OCI-LY7 (cell line): ENCODE results near the gene ASB10. TPM values are rescaled to one million over a fixed set of nuclear protein-coding genes. Genes with fewer than 3 reads are reported as not detected.
A peak's percentile ranks its signal among the peaks of the same experiment; 100 is the strongest.

Experiments used
- BruUV-seq: library from RNA; stranded (reverse); fragments of 400-500 nt; replicated peaks from 2 replicates; lab custom pipeline; 2021; lab: Mats Ljungman, UMichigan
- CTCF ChIA-PET: fragments of 300-600 bp; sonication (Branson Sonifier 250); formaldehyde crosslinking; loops from one replicate; lab custom pipeline; 2022; ENCODE audit warnings: antibody characterized with exemption; ENCODE audit not compliant: unreplicated experiment; lab: Charles Lee
- POLR2A ChIA-PET: fragments of 300-600 bp; sonication (Branson Sonifier 250); formaldehyde crosslinking; loops from one replicate; lab custom pipeline; 2022; ENCODE audit warnings: antibody characterized with exemption; lab: Charles Lee
- DNase-seq: peaks from one replicate; pipeline ENCODE4 v3.0.0-alpha.2; 2015; ENCODE audit warnings: low spot score
- H2AFZ ChIP-seq: fragments of 200-600 bp; sonication (generic), shearing (Covaris generic); 2 replicates; pipeline ENCODE4 v1.6.1; 2014; ENCODE audit warnings: mild to moderate bottlenecking, antibody characterized with exemption, low read length, moderate library complexity
- H3K27ac ChIP-seq: fragments of 200-600 bp; sonication (generic); 2 replicates; pipeline ENCODE4 v1.5.1; 2014; ENCODE audit warnings: mixed run types, low read depth, mild to moderate bottlenecking, moderate library complexity, low read length, inconsistent platforms; ENCODE audit not compliant: poor library complexity, severe bottlenecking
- H3K36me3 ChIP-seq: fragments of 200-600 bp; sonication (generic); 2 replicates; pipeline ENCODE4 v1.6.1; 2014; ENCODE audit warnings: mild to moderate bottlenecking, antibody characterized with exemption, low read length, moderate library complexity, mixed read lengths; ENCODE audit not compliant: insufficient read depth
- H3K4me1 ChIP-seq: fragments of 200-600 bp; sonication (generic); 2 replicates; pipeline ENCODE4 v1.5.1; 2014; ENCODE audit warnings: mild to moderate bottlenecking, low read length; ENCODE audit not compliant: insufficient read depth, poor library complexity, severe bottlenecking
- H3K4me2 ChIP-seq: fragments of 200-600 bp; sonication (generic); 2 replicates; pipeline ENCODE4 v1.6.1; 2014; ENCODE audit warnings: mild to moderate bottlenecking, low read length
- H3K4me3 ChIP-seq: fragments of 200-600 bp; sonication (generic); 2 replicates; pipeline ENCODE4 v1.5.1; 2014; ENCODE audit warnings: mild to moderate bottlenecking, low read depth, low read length; ENCODE audit not compliant: poor library complexity, severe bottlenecking
- H3K79me2 ChIP-seq: fragments of 200-600 bp; sonication (generic); 2 replicates; pipeline ENCODE4 v1.6.1; 2016; ENCODE audit warnings: low read depth, mild to moderate bottlenecking, low read length, moderate library complexity, mixed read lengths; ENCODE audit not compliant: insufficient read depth
- H3K9me2 ChIP-seq: fragments of 200-600 bp; sonication (generic); 2 replicates; pipeline ENCODE4 v1.6.1; 2016; ENCODE audit warnings: mild to moderate bottlenecking, low read length, mixed read lengths; ENCODE audit not compliant: insufficient read depth
- H3K9me3 ChIP-seq: fragments of 200-600 bp; sonication (generic); 2 replicates; pipeline ENCODE4 v1.6.1; 2014; ENCODE audit warnings: mild to moderate bottlenecking, mixed run types, low read length, mixed read lengths
- H4K20me1 ChIP-seq: fragments of 200-600 bp; sonication (generic); 2 replicates; pipeline ENCODE4 v1.6.1; 2014; ENCODE audit warnings: mild to moderate bottlenecking, antibody characterized with exemption, low read length, moderate library complexity, mixed read lengths; ENCODE audit not compliant: insufficient read depth
- CTCF ChIP-seq: fragments of 200-600 bp; sonication (generic); conservative IDR thresholded peaks from 2 replicates; pipeline ENCODE4 v1.5.1; 2014; ENCODE audit warnings: mild to moderate bottlenecking, antibody characterized with exemption, low read length, moderate library complexity, mixed read lengths
- EZH2phosphoT487 ChIP-seq: fragments of 200-600 bp; sonication (generic); IDR thresholded peaks from 2 replicates; pipeline ENCODE4 v1.6.1; 2018; ENCODE audit warnings: low read depth, borderline replicate concordance, mild to moderate bottlenecking, mixed run types, antibody characterized with exemption, low read length, moderate library complexity, mixed read lengths
- intact Hi-C: fragments of 100-400 bp; cut with micrococcal nuclease; formaldehyde crosslinking; loops from one replicate; pipeline ENCODE4 v1.10.0; 2022; ENCODE audit not compliant: unreplicated experiment
- total RNA-seq, 2 experiments: library from RNA; depleted of rRNA in 1 of 2; stranded (reverse); fragments of >200 nt in 1 of 2; shearing (Covaris generic) in 1 of 2; gene quantifications; 2 replicates each; pipeline ENCODE4 v1.2.3, GENCODE V29; 2014 to 2022

The ASB10 gene
- total RNA-seq, 2 experiments from 2014 or later = not detected

DNA sequence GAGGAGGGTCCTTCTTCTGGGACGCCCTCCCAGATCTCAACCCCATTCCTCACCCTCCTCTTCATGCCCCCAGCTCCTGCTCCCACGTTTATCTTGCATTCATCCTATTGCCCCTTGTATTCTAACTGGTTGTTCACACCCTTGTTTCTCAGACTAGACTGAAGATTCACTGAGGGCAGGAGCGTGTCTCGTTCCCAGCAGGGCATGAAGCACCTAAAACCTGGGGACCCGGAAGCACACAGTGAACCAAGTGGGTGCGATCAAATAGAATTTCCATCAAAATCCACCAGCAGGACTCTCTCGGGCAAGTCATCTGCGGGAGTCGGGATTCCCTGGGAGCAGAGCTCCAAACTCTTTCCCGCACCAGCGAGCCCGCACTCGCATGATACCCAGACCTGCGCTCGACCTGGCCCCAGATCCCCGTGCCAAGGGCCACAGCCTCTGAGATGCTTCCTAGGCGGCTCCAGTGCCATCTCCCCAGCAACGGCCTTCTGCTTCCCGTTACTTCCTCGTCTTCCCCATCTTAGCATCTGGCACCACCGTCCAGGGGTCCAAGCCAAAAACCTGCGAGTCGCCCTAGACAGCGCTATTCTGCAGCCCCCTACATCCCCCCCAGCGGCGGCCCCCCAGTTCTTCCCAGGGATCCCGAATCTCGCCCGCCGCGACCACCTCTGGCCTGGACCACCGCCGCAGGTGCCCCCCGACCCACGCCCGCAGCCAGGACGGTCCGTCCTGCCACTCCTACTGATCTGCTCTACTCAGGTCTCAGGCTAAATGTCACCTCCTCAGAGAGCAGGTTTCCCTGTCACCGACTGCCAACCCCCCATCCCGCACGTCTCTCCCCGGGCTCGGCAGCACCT is 13.4 kb downstream of the ASB10 start:
- TF ChIP-seq EZH2phosphoT487 (no peak), CTCF (no peak)
- Histone ChIP-seq H3K4me1 (no peaks in the 10 kb centered on the region), H3K4me3 (no peak overlapping the region), H3K9me3 (no peaks in the 10 kb centered on the region), H3K4me2 (no peak overlapping the region), H3K27ac (no peak overlapping the region), H4K20me1 (no peaks in the 10 kb centered on the region), H2AFZ (no peak overlapping the region), H3K36me3 (no peaks in the 10 kb centered on the region), H3K79me2 (no peaks in the 10 kb centered on the region), H3K9me2 (no peaks in the 10 kb centered on the region)
- intact Hi-C loops = no loop called here
- no peak for DNase-seq
- ChIA-PET CTCF (no interaction called here), POLR2A (no interaction called here)
- BruUV-seq = no TSS peak

DNA sequence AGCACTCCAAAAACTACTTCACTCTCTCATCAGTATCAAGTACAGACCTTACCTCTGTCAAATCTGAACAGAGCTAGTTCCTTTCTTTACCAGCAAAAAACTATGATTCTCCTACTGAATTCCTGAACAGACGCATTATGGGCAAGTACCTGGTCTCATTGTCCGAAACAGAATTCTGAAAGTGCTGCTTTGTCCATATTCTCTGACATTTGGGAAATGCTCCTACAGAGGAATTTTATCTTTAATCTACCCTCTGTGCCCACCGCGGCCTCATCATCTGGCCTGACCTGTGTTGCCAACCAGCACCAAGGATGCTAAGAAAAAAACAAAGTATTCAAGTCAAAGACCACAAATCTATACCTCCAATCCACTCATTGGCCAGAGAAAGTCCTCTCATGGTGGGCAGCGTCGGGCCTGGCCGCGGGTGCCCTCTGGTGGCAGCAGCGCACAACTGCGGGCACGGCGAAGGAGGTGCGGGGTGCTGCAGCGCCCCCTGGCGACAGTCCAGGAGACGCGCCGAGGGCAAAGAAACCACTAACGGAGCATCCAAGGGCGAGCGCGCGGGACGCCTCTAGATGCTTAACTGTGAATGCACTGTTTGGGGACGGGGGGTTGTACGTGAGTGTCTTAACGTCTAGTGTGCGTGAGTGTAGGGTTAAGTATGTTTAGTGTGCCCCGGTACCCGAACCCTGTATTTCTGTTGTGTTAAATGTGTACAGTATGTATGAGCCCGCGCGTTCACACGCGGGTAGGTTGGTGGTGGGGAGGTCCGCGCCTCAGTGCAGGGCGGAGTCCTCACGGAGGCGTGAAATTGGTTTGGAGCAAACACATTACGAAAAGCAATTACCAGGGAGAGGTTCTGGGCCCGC is 14.5 kb downstream of the ASB10 start:
- TF ChIP-seq CTCF (peak; percentile 100), EZH2phosphoT487 (no peak)
- H2AFZ ChIP-seq = no peak overlapping the region

More for the DNA sequence above, 14.5 kb downstream of the ASB10 start:
- Histone ChIP-seq H3K27ac (no peak overlapping the region), H4K20me1 (no peaks in the 10 kb centered on the region), H3K36me3 (no peaks in the 10 kb centered on the region), H3K9me3 (no peaks in the 10 kb centered on the region), H3K4me2 (no peak overlapping the region), H3K4me3 (no peak overlapping the region), H3K9me2 (no peaks in the 10 kb centered on the region), H3K79me2 (no peaks in the 10 kb centered on the region), H3K4me1 (no peaks in the 10 kb centered on the region)
- ChIA-PET CTCF (interaction anchor here (0.6 kb wide), 1 partner anchor 132 kb away, joined by 3 read pairs; no protein-coding TSS in a partner anchor), POLR2A (no interaction called here)
- BruUV-seq = no TSS peak
- intact Hi-C loops = loop anchor here (1.0 kb wide), 1 partner anchor 48 kb away; no protein-coding TSS in a partner anchor
- peak; percentile 72 for DNase-seq
